Measurements from ENCODE around the gene MGAT5B. TPM values are rescaled to one million over a fixed set of nuclear protein-coding genes. Genes with fewer than 3 reads are reported as not detected.

MGAT5B gene
- total RNA-seq, 1 donor from 2014 or later: not detected

DNA sequence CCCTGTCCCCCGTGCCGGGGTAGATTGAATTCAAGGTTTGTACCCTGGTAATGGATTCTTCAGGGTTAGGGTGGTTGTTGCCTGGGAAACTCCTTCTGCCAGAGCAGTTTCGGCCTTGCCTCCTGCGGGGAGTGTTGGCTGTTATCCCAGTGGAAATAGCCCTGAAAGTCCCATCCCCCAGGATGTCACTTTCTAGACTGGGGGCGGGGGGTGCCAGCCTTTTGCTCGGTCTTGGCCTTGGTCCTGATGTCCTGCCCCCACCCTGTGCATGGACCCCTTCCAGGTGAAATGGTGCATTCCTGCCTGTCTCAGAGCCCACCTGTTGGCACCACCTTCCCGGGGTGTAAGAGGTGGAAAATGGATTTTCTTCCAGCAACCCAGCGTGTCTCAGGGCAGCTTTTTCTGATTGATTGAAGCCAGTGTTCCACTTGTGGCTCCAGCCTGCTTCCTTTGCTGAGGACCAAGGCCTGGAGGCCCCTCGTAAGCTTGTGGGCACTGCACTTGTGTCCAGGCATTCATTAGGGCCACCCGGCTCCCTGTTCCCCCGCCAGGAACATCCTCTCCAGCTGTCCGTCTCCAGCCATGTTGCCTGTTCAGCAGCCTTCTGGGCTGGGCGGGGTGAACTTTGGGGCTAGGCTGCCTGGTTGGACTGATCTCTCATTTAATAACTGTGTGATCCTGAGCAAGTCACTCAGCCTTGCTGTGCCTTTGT, 25.6 kb downstream of the MGAT5B start:
- no peak for DNase-seq
- intact Hi-C loops (cut with DNase I): no loop called here

DNA sequence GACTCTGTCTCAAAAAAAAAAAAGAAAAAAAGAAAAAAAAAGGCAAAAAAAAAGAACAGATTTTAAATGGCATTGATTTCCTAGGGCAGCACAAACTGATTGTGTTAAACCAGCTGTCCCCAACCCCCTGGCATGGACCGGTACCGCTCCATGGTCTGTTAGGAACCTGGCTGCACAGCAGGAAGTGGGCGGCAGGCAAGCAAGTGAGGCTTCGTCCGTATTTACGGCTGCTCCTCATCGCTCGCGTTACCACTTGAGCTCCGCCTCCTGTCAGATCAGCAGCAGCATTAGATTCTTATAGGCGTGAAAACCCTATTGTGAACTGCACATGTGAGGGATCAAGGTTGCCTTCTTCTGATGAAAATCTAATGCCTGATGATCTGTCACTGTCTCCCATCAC, 26.6 kb downstream of the MGAT5B start:
- DNase-seq (no peak), ATAC-seq (ENCODE audit: poor library complexity) (no peak)
- intact Hi-C loops (cut with DNase I): no loop called here

More for the DNA sequence above, 25.6 kb downstream of the MGAT5B start:
- ATAC-seq (ENCODE audit: poor library complexity): no peak

DNA sequence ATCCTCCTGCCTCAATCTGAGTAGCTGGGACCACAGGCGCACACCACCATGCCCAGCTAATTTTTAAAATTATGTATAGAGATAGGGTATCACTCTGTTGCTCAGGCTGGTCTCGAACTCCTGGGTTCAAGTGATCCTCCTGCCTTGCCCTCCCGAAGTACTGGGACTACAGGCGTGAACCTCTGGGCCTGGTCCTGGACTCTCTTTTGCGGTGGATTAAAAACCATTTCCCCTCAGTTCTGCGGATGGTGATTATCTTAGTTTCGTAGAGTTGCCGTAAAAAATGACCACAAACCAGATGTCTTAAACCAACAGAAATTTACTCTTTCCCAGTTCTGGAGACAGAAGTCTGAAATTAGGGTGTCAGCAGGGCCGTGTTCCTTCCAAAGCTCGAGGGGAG, 28.8 kb downstream of the MGAT5B start:
- DNase-seq (no peak), ATAC-seq (ENCODE audit: poor library complexity) (no peak)
- intact Hi-C loops (cut with DNase I): no loop called here

DNA sequence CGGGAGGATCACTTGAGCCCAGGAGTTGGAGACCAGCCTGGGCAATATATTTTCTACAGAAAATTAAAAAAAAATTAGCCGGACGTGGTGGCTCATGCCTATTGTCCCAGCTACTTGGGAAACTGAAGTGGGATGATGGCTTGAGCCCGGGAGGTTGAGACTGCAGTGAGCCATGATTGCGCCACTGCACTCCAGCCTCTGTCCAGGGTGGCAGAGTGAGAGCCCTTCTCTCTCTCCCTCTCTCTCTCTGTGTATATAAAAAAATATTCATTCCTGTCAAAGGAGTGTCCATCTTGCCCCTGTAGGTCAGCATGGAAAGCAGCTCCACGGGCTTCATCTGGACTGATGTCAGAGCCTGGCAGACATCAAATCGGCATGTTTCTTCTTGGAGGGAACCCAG, 31.2 kb downstream of the MGAT5B start:
- DNase-seq: no peak
- ATAC-seq (ENCODE audit: poor library complexity): no peak
- intact Hi-C loops (cut with DNase I): no loop called here

DNA sequence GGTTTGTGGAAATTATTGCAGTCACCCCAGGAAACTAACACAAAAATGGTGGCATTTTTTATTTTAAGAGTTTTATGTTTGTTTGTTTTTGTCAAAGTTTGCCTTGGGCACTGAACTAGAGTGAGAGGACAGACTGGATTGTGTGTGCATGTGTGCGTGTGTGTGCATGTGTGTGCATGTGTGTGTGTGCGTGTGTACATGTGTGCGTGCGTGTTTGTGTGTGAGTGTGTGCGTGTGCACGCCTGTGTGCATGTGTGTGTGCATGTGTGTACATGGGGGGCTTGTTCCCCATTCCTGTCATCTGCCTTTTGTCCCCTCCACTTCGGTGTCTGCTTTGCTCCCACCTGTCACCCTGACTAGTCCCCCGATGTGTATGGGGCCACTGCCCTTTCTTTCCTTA, 32.5 kb downstream of the MGAT5B start:
- no peak for DNase-seq

DNA sequence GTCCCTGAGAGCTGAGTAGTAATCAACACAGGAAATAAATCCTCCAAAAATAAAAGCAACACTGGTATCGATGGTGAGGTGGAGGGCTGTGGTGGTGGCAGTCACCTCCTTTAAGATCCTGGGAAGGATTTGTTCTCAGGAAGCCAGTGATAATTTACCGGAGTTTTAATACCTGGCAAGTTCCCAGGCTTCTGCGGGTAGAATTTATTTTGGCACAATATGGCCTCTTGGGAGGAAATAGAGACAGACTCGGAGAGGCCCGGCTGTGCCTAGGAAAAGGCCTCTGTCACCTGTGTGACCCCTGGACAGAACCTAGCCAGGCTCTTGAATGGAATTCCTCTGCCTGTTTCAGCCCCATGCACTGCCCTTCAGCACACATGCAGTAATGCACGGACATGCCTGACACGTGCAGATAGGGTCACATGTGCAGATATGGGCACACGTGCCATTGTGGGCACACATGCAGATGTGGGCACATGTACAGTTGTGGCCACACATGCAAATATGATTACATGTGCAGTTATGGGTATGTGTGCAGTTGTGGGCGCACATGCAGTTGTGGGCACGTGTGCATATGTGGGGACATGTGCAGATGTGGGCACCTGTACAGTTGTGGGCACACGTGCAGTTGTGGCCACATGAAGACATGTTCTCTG, 33.5 kb downstream of the MGAT5B start:
- no peak for DNase-seq
- no peak for ATAC-seq (ENCODE audit: poor library complexity)
- intact Hi-C loops (cut with DNase I): no loop called here

More for the DNA sequence above, 32.5 kb downstream of the MGAT5B start:
- ATAC-seq (ENCODE audit: poor library complexity): no peak
- intact Hi-C loops (cut with DNase I): no loop called here

DNA sequence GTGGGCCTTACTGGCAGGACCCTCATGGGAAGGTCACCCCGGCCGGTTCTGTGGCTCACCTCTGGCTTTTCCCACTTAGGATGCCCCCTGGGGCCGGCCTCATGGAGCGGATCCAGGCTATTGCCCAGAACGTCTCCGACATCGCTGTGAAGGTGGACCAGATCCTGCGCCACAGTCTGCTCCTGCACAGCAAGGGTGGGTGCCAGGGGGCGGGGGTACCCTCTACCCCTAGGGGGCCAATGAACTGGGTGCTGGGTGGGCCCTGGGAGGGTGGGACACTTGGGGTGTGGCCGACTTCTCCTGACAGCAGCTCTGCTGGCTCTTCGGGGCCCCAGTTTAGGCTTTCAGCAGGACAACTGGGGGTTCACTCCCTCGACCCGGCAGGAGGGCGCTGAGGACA, 34.3 kb downstream of the MGAT5B start:
- ATAC-seq (ENCODE audit: poor library complexity) (no peak), DNase-seq (no peak)
- intact Hi-C loops (cut with DNase I): no loop called here

DNA sequence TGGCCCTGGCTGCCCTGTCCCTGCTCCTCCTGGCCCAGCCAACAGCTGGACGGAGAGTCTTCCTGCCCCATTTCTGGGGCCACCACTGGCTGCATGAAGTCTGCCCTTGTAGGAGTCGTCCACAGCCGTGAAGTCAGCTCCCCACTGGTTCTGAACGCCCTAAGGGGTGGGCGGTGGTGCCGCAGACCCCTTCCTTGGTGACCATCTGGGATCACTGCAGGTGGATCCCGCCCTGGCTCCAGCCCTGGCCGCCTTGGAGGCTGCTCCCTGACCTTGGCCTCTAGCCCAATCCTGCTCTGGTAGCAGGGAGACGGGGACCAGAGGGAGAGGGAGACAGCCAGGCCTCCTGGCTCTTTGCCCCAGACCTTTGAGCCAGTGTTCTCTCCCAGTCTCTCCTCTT, 35.4 kb downstream of the MGAT5B start:
- DNase-seq: no peak
- no peak for ATAC-seq (ENCODE audit: poor library complexity)
- intact Hi-C loops (cut with DNase I): no loop called here

DNA sequence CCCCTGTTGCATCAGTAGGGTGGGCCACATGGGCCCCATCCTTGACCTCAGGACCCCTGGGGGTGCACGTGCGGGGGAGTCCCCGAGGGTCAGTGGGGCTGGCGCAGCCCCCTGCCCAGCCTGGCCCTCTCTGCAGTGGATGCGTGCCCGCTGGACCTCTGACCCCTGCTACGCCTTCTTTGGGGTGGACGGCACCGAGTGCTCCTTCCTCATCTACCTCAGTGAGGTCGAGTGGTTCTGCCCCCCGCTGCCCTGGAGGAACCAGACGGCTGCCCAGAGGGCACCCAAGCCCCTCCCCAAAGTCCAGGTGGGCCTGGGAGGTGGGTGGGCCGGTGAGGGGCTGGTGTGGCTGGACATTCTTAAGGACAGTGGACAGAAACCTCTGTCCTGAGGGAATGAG, 35.9 kb downstream of the MGAT5B start:
- no peak for ATAC-seq (ENCODE audit: poor library complexity)
- DNase-seq: no peak
- intact Hi-C loops (cut with DNase I): no loop called here

DNA sequence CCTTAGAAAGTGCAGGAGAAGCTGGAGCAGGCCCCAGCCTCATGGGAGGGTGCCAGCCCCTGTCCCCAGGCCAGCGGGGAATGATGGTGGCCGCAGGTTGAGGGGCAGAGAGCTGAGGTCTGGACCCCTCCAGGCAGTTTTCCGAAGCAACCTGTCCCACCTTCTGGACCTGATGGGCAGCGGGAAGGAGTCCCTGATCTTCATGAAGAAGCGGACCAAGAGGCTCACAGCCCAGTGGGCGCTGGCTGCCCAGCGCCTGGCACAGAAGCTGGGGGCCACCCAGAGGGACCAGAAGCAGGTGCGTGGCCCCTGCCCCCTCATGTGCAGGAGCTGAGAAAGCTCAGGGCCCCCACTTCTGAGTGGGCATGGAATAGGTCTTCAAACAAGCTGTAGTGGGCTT, 36.8 kb downstream of the MGAT5B start:
- DNase-seq (no peak), ATAC-seq (ENCODE audit: poor library complexity) (no peak)
- intact Hi-C loops (cut with DNase I): no loop called here

DNA sequence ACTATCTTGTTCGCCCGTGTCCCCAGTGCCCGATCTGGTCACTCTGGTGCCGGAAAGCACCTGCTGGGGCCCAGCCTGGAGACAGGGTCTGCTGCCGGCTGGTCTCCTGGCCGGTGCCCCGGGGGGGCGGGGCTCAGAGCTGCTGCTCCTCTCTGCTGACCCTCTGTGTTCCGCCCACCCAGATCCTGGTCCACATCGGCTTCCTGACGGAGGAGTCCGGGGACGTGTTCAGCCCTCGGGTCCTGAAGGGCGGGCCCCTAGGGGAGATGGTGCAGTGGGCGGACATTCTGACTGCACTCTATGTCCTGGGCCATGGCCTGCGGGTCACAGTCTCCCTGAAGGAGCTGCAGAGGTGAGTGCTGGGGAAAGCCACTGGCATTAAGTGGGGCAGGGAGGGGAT, 37.6 kb downstream of the MGAT5B start:
- intact Hi-C loops (cut with DNase I): no loop called here
- ATAC-seq (ENCODE audit: poor library complexity) (no peak), DNase-seq (no peak)

DNA sequence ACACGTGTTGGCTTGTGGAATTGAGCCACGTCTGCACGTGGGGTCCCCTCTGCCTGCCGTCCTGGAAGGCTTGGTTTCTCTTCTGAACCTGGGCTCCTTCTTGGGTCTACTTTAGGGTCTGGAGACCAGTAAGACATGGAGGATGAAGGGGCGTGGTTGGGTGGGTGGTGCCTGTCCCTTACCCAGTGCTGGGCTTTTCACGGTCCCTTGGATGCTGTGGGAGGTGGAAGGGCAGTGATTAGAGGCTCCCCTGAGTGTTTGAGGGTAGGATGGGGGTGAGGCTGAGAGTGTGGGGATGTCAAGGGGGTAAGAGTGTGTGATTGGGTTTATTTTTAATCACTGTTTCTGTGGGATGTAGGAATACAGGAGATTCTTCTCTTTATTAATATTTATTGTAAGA, 38.3 kb downstream of the MGAT5B start:
- ATAC-seq (ENCODE audit: poor library complexity): no peak
- DNase-seq: no peak
- intact Hi-C loops (cut with DNase I): no loop called here

DNA sequence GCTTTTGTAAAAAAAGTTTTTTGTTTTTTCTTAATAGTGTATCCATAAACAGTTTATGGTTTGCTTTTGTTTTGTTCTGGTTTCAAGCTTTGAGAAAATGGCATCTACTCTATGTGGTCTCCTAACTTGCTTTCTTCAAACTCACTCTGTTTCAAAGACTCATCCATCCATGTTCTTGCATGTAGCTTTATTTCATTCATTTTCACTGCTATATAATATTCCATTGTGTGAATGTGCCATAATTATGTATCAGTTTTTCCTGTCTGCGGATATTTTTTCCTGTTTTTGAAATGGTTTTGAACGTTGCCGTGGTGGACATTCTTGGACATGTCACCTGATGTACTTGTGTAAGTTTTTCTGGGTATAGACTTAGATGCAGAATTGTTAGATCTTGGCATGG, 39.1 kb downstream of the MGAT5B start:
- no peak for ATAC-seq (ENCODE audit: poor library complexity)
- intact Hi-C loops (cut with DNase I): no loop called here

DNA sequence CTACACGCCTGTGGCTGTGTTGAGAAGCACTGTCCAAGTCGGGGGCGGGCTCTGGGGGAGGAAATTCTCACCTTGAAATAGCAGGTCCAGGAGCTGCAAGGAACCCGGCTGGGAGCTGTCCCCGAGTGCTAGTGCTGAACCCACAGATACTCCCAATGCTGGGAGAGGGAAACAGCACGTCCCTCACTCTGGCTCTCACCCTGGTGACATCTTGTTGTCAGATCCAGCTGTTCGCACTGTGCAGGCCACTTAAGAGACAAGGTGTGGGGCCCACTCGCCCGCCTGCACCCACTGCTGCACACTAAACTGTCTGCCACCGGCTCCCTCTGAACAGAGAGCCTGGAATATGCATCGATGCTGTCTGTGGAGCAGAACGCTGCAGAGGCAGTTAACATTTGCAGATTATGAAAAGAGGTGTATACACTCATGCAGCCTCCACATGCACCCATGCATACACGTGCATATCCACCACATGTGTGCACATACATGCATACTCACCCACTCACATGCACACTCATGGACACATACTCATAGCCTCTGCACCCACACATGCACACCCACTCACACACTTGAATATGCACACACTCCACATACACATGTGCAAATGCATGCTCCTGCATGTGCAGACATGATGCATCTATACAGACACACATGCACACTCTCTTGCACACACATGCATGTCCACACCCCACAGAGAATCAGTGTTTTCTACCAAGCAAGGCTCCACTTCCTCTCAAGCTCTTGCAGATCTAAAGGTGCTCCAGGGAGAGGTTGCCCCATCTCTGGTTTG, 42.0 kb downstream of the MGAT5B start:
- peak; percentile 54 for DNase-seq
- intact Hi-C loops (cut with DNase I): no loop called here

More for the DNA sequence above, 39.1 kb downstream of the MGAT5B start:
- DNase-seq: no peak

DNA sequence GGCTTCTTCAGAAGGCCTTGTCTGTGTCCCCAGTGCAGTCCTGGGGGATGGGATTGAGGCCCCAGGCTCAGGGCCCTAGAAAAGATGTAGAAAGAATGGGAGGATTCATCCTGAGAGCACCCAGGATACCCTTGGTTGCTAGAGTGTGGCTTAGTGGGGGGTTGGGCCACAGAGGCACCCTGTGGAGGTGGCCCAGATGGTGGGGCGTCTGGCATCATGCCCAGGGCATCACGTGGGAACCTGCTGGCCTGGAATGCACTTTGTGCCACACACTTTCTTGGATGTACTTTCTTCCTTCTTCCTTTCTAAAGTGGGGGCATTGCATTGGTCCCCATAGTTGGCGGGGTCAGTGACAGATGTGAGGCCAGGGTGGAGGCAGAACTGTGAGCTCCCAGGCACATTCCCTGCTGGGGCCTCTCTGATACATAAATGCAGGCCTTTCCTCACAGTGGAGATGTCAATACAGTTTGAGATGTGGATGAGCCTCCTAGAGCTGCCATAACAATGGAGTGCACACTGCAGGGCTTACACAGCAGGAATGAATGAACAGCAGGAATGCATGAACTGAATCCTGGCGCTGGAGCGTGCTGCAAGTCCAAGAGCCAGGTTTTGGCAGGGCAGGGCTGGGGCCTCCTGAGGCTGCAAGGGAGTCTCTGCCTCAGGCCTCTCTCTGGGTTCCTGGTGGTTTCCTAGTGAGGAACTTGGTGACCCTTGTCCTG, 43.3 kb downstream of the MGAT5B start:
- ATAC-seq (ENCODE audit: poor library complexity) (no peak), DNase-seq (no peak)
- intact Hi-C loops (cut with DNase I): no loop called here

More for the DNA sequence above, 42.0 kb downstream of the MGAT5B start:
- ATAC-seq (ENCODE audit: poor library complexity): peak; percentile 51

DNA sequence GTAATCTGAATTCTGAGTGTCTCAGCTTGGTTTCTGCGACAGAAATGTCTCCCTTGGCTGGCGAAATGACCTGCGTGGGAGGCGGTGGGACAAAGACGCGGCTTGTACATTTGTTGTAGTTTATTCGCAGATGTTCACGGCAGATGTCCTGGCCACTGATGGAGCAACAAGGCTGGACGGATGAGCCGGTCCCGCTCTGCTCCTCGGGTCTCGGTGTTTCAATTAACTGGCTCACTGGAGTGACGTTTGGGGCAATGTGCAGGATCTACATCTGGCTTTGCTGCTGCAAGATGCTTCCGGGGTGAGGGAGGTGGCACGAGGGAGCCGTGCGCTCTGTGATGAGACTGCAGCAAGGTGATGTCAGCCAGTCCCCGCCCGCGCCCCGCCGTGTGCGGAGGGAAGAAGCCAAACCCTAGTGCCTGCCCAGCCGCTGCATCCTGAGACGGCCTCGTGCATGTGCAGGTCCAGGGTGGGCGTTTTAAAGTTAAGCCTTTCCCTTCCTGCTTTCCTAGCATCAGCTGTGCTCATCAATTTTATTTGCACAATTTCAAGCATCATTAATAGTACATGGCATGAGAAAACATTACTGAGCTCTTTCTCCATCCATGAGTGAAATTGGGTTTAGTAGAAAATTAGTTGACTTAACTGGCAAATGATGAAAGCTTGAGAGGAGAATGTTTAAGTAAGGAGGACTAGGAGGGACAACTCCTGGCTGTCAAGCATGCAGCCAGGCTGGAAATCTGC, 44.4 kb downstream of the MGAT5B start:
- DNase-seq: no peak
- intact Hi-C loops (cut with DNase I): no loop called here
- ATAC-seq (ENCODE audit: poor library complexity): no peak

DNA sequence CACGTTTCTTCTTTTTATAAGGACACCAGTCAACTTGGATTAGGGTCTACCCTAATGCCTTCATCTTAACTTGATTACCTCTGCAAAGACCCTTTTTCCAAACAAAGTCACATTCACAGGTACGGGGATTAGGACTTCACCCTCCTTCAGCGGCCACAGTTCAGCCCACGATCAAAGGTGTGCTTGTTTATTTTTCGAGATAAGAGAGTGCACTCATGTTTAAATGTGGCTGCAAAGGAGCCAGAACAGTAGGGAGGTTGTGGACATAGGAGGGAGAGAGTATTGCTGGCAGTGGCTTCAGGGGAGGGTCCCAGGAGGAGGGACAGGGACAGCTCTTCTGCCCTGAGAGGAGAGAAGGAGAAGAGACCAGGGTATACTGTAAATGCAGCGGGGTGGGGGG, 46.7 kb downstream of the MGAT5B start:
- DNase-seq (no peak), ATAC-seq (ENCODE audit: poor library complexity) (no peak)
- intact Hi-C loops (cut with DNase I): no loop called here

DNA sequence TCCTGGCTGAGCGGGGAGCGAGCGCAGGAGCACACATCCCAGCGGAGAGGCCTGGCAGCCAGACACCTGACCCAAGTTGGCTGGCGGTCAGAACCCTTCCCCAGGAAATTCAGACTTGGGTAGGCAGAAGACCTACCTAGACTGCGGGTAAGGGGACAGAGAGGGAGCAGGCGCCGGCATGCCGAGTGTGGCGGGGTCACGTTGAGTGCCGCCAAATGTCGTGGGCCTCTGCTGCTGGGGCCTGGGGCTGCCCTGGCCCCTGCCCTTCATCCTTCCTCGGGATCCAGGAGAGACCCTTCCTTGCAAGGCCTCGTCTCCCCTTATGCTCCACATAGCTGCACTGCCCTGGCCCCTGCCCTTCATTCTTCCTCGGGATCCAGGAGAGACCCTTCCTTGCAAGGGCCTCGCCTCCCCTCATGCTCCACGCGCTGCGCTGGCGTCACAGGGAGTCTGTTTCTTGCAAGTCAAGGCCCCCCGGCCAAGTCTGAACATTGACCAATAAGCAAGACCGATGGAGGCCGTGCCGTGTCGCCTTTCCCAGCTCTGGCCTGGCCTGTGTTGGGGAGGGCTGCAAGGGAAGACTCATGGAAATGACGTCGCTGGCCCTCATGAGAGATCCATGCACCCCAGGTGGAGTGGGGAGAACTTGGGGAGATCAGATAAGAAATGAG, 47.8 kb downstream of the MGAT5B start:
- DNase-seq (no peak), ATAC-seq (ENCODE audit: poor library complexity) (no peak)
- intact Hi-C loops (cut with DNase I): no loop called here

Measured in Right ventricle myocardium superior (tissue), 1 donor.